Neural crest cell (in vitro differentiated cells): ENCODE measurements around the gene CATSPERB. TPM values are rescaled to one million over a fixed set of nuclear protein-coding genes. Genes with fewer than 3 reads are reported as not detected.
A peak's percentile ranks its signal among the peaks of the same experiment; 100 is the strongest.

Experiments used
- DNase-seq: peaks from one replicate; pipeline ENCODE4 v3.0.0; 2021; ENCODE audit warnings: low read depth, mixed read lengths, low spot score
- H3K27ac Mint-ChIP-seq: one replicate; pipeline ENCODE4 v1.8.0; 2021; ENCODE audit warnings: mild to moderate bottlenecking, mixed read lengths; ENCODE audit not compliant: unreplicated experiment
- H3K27me3 Mint-ChIP-seq: 2 replicates; pipeline ENCODE4 v1.8.0; 2021; ENCODE audit warnings: low read depth, mild to moderate bottlenecking, mixed read lengths
- H3K36me3 Mint-ChIP-seq: 2 replicates; pipeline ENCODE4 v1.8.0; 2021; ENCODE audit warnings: low read depth, mild to moderate bottlenecking, mixed read lengths
- H3K4me1 Mint-ChIP-seq: 2 replicates; pipeline ENCODE4 v1.8.0; 2021; ENCODE audit warnings: mixed read lengths
- H3K4me3 Mint-ChIP-seq: one replicate; pipeline ENCODE4 v1.8.0; 2021; ENCODE audit warnings: mild to moderate bottlenecking, mixed read lengths
- H3K9me3 Mint-ChIP-seq: 2 replicates; pipeline ENCODE4 v1.8.0; 2021; ENCODE audit warnings: mixed read lengths
- total RNA-seq: library from RNA; stranded (reverse); gene quantifications from 2 replicates; pipeline ENCODE4 v1.2.1, GENCODE V29; 2021
- TF ChIP-seq, protein P1 (sequence below): fragments of 200-600 bp; sonication (generic); conservative IDR thresholded peaks from 2 replicates; pipeline ENCODE4 v1.5.0; 2021; ENCODE audit warnings: antibody characterized with exemption, mild to moderate bottlenecking

The CATSPERB gene
- total RNA-seq, 1 donor from 2014 or later: not detected

DNA sequence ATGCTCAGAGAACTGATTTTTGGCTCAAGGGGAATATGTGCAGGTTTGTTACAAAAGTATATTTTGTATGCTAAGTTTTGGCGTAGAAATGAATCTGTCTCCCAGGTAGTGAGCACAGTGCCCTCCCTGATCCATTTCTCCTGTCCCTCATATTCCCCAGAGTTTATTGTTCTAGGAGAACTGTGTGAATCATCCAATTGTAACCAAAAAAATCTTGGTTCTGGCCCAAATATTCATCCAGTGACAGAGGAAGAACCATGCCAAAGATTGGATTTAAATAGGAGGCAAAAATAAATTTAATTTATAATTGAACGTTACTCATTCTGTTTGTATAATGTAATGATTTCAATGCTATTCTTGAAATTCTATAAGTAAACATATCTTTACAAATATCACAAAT is 4.8 kb downstream of the CATSPERB start:
- TF ChIP-seq, protein P1, sequence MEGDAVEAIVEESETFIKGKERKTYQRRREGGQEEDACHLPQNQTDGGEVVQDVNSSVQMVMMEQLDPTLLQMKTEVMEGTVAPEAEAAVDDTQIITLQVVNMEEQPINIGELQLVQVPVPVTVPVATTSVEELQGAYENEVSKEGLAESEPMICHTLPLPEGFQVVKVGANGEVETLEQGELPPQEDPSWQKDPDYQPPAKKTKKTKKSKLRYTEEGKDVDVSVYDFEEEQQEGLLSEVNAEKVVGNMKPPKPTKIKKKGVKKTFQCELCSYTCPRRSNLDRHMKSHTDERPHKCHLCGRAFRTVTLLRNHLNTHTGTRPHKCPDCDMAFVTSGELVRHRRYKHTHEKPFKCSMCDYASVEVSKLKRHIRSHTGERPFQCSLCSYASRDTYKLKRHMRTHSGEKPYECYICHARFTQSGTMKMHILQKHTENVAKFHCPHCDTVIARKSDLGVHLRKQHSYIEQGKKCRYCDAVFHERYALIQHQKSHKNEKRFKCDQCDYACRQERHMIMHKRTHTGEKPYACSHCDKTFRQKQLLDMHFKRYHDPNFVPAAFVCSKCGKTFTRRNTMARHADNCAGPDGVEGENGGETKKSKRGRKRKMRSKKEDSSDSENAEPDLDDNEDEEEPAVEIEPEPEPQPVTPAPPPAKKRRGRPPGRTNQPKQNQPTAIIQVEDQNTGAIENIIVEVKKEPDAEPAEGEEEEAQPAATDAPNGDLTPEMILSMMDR: no peak
- H3K27me3 Mint-ChIP-seq: no peaks in the 10 kb centered on the region
- no peak for DNase-seq
- H3K4me3 Mint-ChIP-seq: no peak overlapping the region
- no peaks in the 10 kb centered on the region for H3K36me3 Mint-ChIP-seq
- no peaks in the 10 kb centered on the region for H3K9me3 Mint-ChIP-seq
- H3K27ac Mint-ChIP-seq: no peak overlapping the region
- peaks cover 15% of the 10 kb centered on the region for H3K4me1 Mint-ChIP-seq

- Mint-ChIP-seq H3K27ac (peak overlapping the region; percentile 9), H3K27me3 (no peaks in the 10 kb centered on the region), H3K4me3 (no peak overlapping the region), H3K36me3 (no peaks in the 10 kb centered on the region), H3K4me1 (peaks cover 15% of the 10 kb centered on the region), H3K9me3 (peaks cover 3% of the 10 kb centered on the region)
- TF ChIP-seq, protein P1: no peak
- DNase-seq: no peak
These were observed 8.4 kb downstream of the CATSPERB start for GRCh38 chr14:91723501-91723900.

DNA sequence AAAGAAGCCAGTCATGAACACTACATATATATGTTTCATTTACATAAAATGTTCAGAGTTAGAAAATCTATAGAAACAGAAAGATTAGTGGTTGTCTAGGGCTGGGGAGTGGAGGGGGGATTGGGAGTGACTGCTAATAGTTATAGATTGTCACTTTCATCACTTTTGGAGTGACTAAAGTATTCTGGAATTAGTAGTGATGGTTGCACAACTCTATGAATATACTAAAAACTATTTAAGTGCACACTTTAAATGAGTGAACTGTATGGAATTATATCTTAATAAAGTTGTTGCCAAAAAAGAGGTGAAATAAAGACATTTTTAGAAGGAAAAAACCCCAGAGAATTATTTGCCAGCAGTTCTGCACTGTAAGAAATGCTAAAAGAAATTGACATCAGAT is 9.5 kb downstream of the CATSPERB start:
- no peak overlapping the region for H3K27ac Mint-ChIP-seq
- H3K4me3 Mint-ChIP-seq: no peak overlapping the region
- H3K4me1 Mint-ChIP-seq: peaks cover 11% of the 10 kb centered on the region
- H3K9me3 Mint-ChIP-seq: peaks cover 3% of the 10 kb centered on the region
- TF ChIP-seq, protein P1: no peak
- no peaks in the 10 kb centered on the region for H3K36me3 Mint-ChIP-seq
- no peak for DNase-seq
- H3K27me3 Mint-ChIP-seq: no peaks in the 10 kb centered on the region

DNA sequence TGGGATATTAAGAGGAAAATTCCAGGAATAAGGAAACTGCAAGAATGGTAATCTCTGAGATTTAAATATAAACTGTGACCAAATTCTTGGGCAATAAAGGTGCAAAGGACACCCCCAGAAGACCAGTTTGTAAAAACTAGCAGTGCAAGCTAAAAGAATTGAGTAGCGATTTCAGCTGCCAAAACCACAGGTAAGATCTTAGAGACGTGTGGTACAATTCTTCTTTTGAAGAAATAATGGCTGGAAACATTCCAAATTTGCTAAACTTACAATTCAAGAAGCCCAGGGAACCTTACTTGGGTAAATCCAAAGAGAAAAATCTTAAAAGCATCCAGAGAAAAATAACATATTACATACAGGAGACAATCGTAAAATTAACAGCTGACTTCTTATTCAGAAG is 12.0 kb downstream of the CATSPERB start:
- TF ChIP-seq, protein P1: no peak
- Mint-ChIP-seq H3K9me3 (peaks cover 3% of the 10 kb centered on the region), H3K36me3 (no peaks in the 10 kb centered on the region), H3K27ac (no peak overlapping the region), H3K4me1 (no peaks in the 10 kb centered on the region), H3K27me3 (no peaks in the 10 kb centered on the region), H3K4me3 (no peak overlapping the region)
- no peak for DNase-seq

- H3K36me3 Mint-ChIP-seq: no peaks in the 10 kb centered on the region
- no peaks in the 10 kb centered on the region for H3K27me3 Mint-ChIP-seq
- H3K9me3 Mint-ChIP-seq: peaks cover 9% of the 10 kb centered on the region
- no peak for DNase-seq
- H3K4me1 Mint-ChIP-seq: no peaks in the 10 kb centered on the region
- no peak overlapping the region for H3K27ac Mint-ChIP-seq
- TF ChIP-seq, protein P1: no peak
- H3K4me3 Mint-ChIP-seq: no peak overlapping the region
These were observed 14.9 kb downstream of the CATSPERB start for GRCh38 chr14:91716999-91717398.

DNA sequence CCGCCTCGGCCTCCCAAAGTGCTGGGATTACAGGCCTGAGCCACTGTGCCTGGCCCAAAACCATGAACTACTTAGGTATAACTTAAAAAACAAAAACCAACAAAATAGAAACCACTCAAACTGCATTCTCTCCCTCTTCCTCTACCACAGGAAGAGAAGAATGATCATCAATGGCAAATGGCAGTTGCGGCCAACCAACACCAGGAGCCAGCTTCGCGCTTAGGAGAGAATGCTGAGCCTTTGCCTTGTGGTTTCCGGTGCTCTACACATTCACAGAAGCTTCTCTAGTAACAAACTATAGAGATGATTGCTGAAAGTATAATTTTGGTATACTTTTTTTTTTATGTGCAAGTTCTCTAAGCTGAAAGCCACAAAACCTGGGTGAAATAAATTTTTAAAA is 17.1 kb downstream of the CATSPERB start:
- H3K4me1 Mint-ChIP-seq: no peaks in the 10 kb centered on the region
- TF ChIP-seq, protein P1: no peak
- H3K9me3 Mint-ChIP-seq: peaks cover 9% of the 10 kb centered on the region
- no peak overlapping the region for H3K27ac Mint-ChIP-seq
- H3K36me3 Mint-ChIP-seq: no peaks in the 10 kb centered on the region
- no peak for DNase-seq
- H3K4me3 Mint-ChIP-seq: no peak overlapping the region
- no peaks in the 10 kb centered on the region for H3K27me3 Mint-ChIP-seq
